IPS-18a (cell line): ENCODE results near the gene AMACR.

Experiments used
- H3K27ac ChIP-seq: one replicate; pipeline ENCODE4 v1.5.1; 2013; ENCODE audit warnings: low read length
- H3K27me3 ChIP-seq: one replicate; pipeline ENCODE4 v1.6.1; 2013; ENCODE audit warnings: mild to moderate bottlenecking, low read length; ENCODE audit not compliant: control insufficient read depth, insufficient read depth
- H3K36me3 ChIP-seq: one replicate; pipeline ENCODE4 v1.6.1; 2013; ENCODE audit warnings: low read depth, low read length; ENCODE audit not compliant: control insufficient read depth
- H3K4me1 ChIP-seq: one replicate; pipeline ENCODE4 v1.6.1; 2013; ENCODE audit warnings: low read depth, low read length; ENCODE audit not compliant: control insufficient read depth
- H3K4me3 ChIP-seq: one replicate; pipeline ENCODE4 v1.5.1; 2013; ENCODE audit warnings: low read length
- H3K9ac ChIP-seq: one replicate; pipeline ENCODE4 v1.6.1; 2013; ENCODE audit warnings: mild to moderate bottlenecking, low read length, moderate library complexity
- H3K9me3 ChIP-seq: one replicate; pipeline ENCODE4 v1.6.1; 2013; ENCODE audit warnings: low read depth, low read length; ENCODE audit not compliant: control insufficient read depth

Gene AMACR

GRCh38 chr5:34045023-34045422 is 37.2 kb upstream of the AMACR start:
- Histone ChIP-seq H3K36me3 (no peaks in the 10 kb centered on the region), H3K9ac (no peak overlapping the region), H3K4me1 (no peaks in the 10 kb centered on the region), H3K4me3 (no peak overlapping the region), H3K9me3 (no peaks in the 10 kb centered on the region), H3K27ac (no peak overlapping the region), H3K27me3 (no peaks in the 10 kb centered on the region)

- H3K4me3 ChIP-seq = no peak within 1 kb of the TSS
- no peaks in the 10 kb centered on the region for H3K36me3 ChIP-seq
- H3K4me1 ChIP-seq = peaks cover 4% of the 10 kb centered on the region
- H3K27ac ChIP-seq = no peak within 1 kb of the TSS
- H3K9ac ChIP-seq = no peak within 1 kb of the TSS
- H3K9me3 ChIP-seq = no peaks in the 10 kb centered on the region
- no peaks in the 10 kb centered on the region for H3K27me3 ChIP-seq
Measured at GRCh38 chr5:34043099-34043876, 35.4 kb upstream of the AMACR start, which contains the start of gene C1QTNF3. C1QTNF3 (minus strand) TSS chr5:34043213; CDS start chr5:34043125, 88 bp downstream.

- H3K36me3 ChIP-seq = no peaks in the 10 kb centered on the region
- no peak overlapping the region for H3K27ac ChIP-seq
- H3K27me3 ChIP-seq = no peaks in the 10 kb centered on the region
- H3K9me3 ChIP-seq = no peaks in the 10 kb centered on the region
- H3K4me3 ChIP-seq = no peak overlapping the region
- H3K9ac ChIP-seq = no peak overlapping the region
- peaks cover 6% of the 10 kb centered on the region for H3K4me1 ChIP-seq
Measured at GRCh38 chr5:34042321-34042720, 34.5 kb upstream of the AMACR start.

GRCh38 chr5:34041247-34041972 is 33.6 kb upstream of the AMACR start:
- Histone ChIP-seq H3K9me3 (no peaks in the 10 kb centered on the region), H3K36me3 (no peaks in the 10 kb centered on the region), H3K4me3 (no peak overlapping the region), H3K27me3 (no peaks in the 10 kb centered on the region), H3K9ac (no peak overlapping the region), H3K27ac (no peak overlapping the region), H3K4me1 (peaks cover 6% of the 10 kb centered on the region)

- Histone ChIP-seq H3K27ac (no peak overlapping the region), H3K9ac (no peak overlapping the region), H3K27me3 (no peaks in the 10 kb centered on the region), H3K36me3 (no peaks in the 10 kb centered on the region), H3K9me3 (no peaks in the 10 kb centered on the region), H3K4me3 (no peak overlapping the region), H3K4me1 (peaks cover 6% of the 10 kb centered on the region)
Measured at GRCh38 chr5:34040472-34040871, 32.6 kb upstream of the AMACR start.

GRCh38 chr5:34039398-34040157 is 31.7 kb upstream of the AMACR start:
- no peak overlapping the region for H3K4me3 ChIP-seq
- H3K4me1 ChIP-seq = peaks cover 6% of the 10 kb centered on the region
- no peak overlapping the region for H3K9ac ChIP-seq
- no peaks in the 10 kb centered on the region for H3K9me3 ChIP-seq
- no peaks in the 10 kb centered on the region for H3K27me3 ChIP-seq
- no peaks in the 10 kb centered on the region for H3K36me3 ChIP-seq
- H3K27ac ChIP-seq = no peak overlapping the region

- H3K36me3 ChIP-seq = no peaks in the 10 kb centered on the region
- H3K27ac ChIP-seq = no peak overlapping the region
- H3K4me3 ChIP-seq = no peak overlapping the region
- peaks cover 6% of the 10 kb centered on the region for H3K4me1 ChIP-seq
- H3K9me3 ChIP-seq = no peaks in the 10 kb centered on the region
- H3K9ac ChIP-seq = no peak overlapping the region
- no peaks in the 10 kb centered on the region for H3K27me3 ChIP-seq
Measured at GRCh38 chr5:34038838-34039237, 31.0 kb upstream of the AMACR start.

- no peaks in the 10 kb centered on the region for H3K27me3 ChIP-seq
- H3K9me3 ChIP-seq = no peaks in the 10 kb centered on the region
- H3K27ac ChIP-seq = no peak overlapping the region
- no peaks in the 10 kb centered on the region for H3K36me3 ChIP-seq
- H3K4me3 ChIP-seq = no peak overlapping the region
- H3K9ac ChIP-seq = no peak overlapping the region
- H3K4me1 ChIP-seq = peaks cover 6% of the 10 kb centered on the region
Measured at GRCh38 chr5:34038390-34038789, 30.5 kb upstream of the AMACR start.

GRCh38 chr5:34037726-34038125 is 29.9 kb upstream of the AMACR start:
- no peaks in the 10 kb centered on the region for H3K9me3 ChIP-seq
- H3K4me1 ChIP-seq = peaks cover 6% of the 10 kb centered on the region
- H3K27me3 ChIP-seq = no peaks in the 10 kb centered on the region
- no peak overlapping the region for H3K9ac ChIP-seq
- no peak overlapping the region for H3K4me3 ChIP-seq
- no peaks in the 10 kb centered on the region for H3K36me3 ChIP-seq
- H3K27ac ChIP-seq = no peak overlapping the region

- no peak overlapping the region for H3K9ac ChIP-seq
- no peaks in the 10 kb centered on the region for H3K27me3 ChIP-seq
- H3K4me3 ChIP-seq = no peak overlapping the region
- H3K36me3 ChIP-seq = no peaks in the 10 kb centered on the region
- no peak overlapping the region for H3K27ac ChIP-seq
- no peaks in the 10 kb centered on the region for H3K9me3 ChIP-seq
- H3K4me1 ChIP-seq = peaks cover 6% of the 10 kb centered on the region
Measured at GRCh38 chr5:34035756-34036155, 27.9 kb upstream of the AMACR start.

GRCh38 chr5:34034534-34035327 is 26.9 kb upstream of the AMACR start:
- Histone ChIP-seq H3K27ac (no peak overlapping the region), H3K27me3 (no peaks in the 10 kb centered on the region), H3K4me1 (peaks cover 6% of the 10 kb centered on the region), H3K4me3 (no peak overlapping the region), H3K9ac (no peak overlapping the region), H3K9me3 (no peaks in the 10 kb centered on the region), H3K36me3 (no peaks in the 10 kb centered on the region)
